Breast epithelium (tissue), 3 donors: Measurements from ENCODE around the gene CCDC73.

Experiments used
- POLR2A ChIP-seq: fragments of 450-650 bp; IDR thresholded peaks from one replicate; pipeline ENCODE4 v1.6.1; 2016; ENCODE audit warnings: antibody characterized with exemption, mild to moderate bottlenecking, moderate library complexity
- TF ChIP-seq, protein P1 (sequence below), 3 donors: fragments of 450-650 bp; IDR thresholded peaks; one replicate each; pipeline ENCODE4 v1.5.1; 2016 to 2017; ENCODE audit warnings: antibody characterized with exemption in 3 of 3, mild to moderate bottlenecking in 3 of 3, moderate library complexity in 3 of 3

DNA sequence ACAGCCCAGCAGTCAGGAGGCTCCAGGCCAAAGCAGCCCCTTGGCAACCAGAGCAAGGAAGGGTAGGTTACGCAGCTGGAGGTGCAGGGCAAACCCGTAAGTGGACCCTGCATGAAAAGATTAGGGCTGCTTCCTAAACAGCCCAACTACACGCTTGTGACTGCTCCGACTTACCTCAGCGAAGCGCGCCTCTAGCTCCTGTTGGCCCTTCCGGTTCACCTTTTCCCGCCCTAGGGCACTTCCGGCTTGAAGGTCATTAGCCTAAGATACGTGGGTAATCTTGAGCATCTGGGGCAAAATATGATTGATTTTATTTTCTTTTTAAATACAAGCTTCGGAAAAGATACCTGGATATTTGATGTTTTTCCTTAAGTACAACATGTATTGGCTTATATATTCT, at the start of gene CCDC73:
- TF ChIP-seq, protein P1, sequence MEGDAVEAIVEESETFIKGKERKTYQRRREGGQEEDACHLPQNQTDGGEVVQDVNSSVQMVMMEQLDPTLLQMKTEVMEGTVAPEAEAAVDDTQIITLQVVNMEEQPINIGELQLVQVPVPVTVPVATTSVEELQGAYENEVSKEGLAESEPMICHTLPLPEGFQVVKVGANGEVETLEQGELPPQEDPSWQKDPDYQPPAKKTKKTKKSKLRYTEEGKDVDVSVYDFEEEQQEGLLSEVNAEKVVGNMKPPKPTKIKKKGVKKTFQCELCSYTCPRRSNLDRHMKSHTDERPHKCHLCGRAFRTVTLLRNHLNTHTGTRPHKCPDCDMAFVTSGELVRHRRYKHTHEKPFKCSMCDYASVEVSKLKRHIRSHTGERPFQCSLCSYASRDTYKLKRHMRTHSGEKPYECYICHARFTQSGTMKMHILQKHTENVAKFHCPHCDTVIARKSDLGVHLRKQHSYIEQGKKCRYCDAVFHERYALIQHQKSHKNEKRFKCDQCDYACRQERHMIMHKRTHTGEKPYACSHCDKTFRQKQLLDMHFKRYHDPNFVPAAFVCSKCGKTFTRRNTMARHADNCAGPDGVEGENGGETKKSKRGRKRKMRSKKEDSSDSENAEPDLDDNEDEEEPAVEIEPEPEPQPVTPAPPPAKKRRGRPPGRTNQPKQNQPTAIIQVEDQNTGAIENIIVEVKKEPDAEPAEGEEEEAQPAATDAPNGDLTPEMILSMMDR (IDR thresholded peaks at IDR 0.05): no peak
- no peak for TF ChIP-seq POLR2A
